HCT116 (cell line): ENCODE data around the gene TAF11. TPM values are rescaled to one million over a fixed set of nuclear protein-coding genes. Genes with fewer than 3 reads are reported as not detected.

ENCODE experiments used
- ATAC-seq: fragments of 200-7000 bp; cut with Tn5 transposase; 2 replicates; pipeline ENCODE4 v1.9.1; 2020; ENCODE audit warnings: mild to moderate bottlenecking, moderate library complexity
- BruUV-seq: library from RNA; stranded (reverse); fragments of 400-500 nt; replicated peaks from 2 replicates; lab custom pipeline; 2021; lab: Mats Ljungman, UMichigan
- CTCF ChIA-PET: fragments of 300-600 bp; sonication (Branson Sonifier 250); formaldehyde crosslinking; loops from one replicate; lab custom pipeline; 2021; ENCODE audit warnings: antibody characterized with exemption; lab: Charles Lee
- POLR2A ChIA-PET: fragments of 300-600, 350-600 bp; sonication (Branson Sonifier 250); formaldehyde crosslinking; loops from one replicate; lab custom pipeline; 2021; ENCODE audit warnings: antibody characterized with exemption; lab: Charles Lee
- RAD21 ChIA-PET, 2 experiments: fragments of 300-600 bp; sonication (Branson Sonifier 250); formaldehyde crosslinking; loops; one replicate each; lab custom pipeline; 2023; ENCODE audit warnings: low total read pairs in 2 of 2; ENCODE audit not compliant: uncharacterized antibody in 2 of 2, unreplicated experiment in 2 of 2, low non-redundant PET in 1 of 2; lab: Charles Lee
- DNase-seq: peaks from one replicate; pipeline ENCODE4 v3.0.0-alpha.2; 2010; ENCODE audit warnings: low read depth, low spot score
- H2AFZ ChIP-seq: fragments of 200-600 bp; shearing (Covaris generic), sonication (generic); 2 replicates; pipeline ENCODE4 v1.6.1; 2017; ENCODE audit warnings: low read depth, mixed run types, mixed read lengths, antibody characterized with exemption, low read length; ENCODE audit not compliant: poor library complexity, severe bottlenecking
- H3K27ac ChIP-seq: 2 replicates; pipeline ENCODE4 v1.5.1; 2012; ENCODE audit warnings: low read depth, low read length
- H3K27me3 ChIP-seq: fragments of 200-600 bp; sonication (generic); 2 replicates; pipeline ENCODE4 v1.6.1; 2016; ENCODE audit warnings: mixed run types, low read length, mixed read lengths; ENCODE audit not compliant: insufficient read depth
- H3K36me3 ChIP-seq, 2 experiments: fragments of 200-500 bp in 1 of 2; fragments of 200-600 bp in 1 of 2; sonication (Bioruptor generic) in 1 of 2; sonication (generic) in 1 of 2; 2 replicates each; pipeline versions ENCODE4 v1.5.1 to v1.6.1; 2014 to 2016; ENCODE audit warnings: low read length in 2 of 2, inconsistent platforms in 1 of 2, mixed read lengths in 1 of 2, mixed run types in 1 of 2; ENCODE audit not compliant: insufficient read depth in 2 of 2, control insufficient read depth in 1 of 2
- H3K4me1 ChIP-seq, 2 experiments: fragments of 200-600 bp in 1 of 2; sonication (generic) in 1 of 2; 2 replicates each; pipeline versions ENCODE4 v1.5.1 to v1.6.1; 2012 to 2017; ENCODE audit warnings: low read length in 2 of 2, inconsistent platforms in 1 of 2, mild to moderate bottlenecking in 1 of 2, mixed read lengths in 1 of 2, mixed run types in 1 of 2, moderate library complexity in 1 of 2; ENCODE audit not compliant: insufficient read depth in 2 of 2, control insufficient read depth in 1 of 2
- H3K4me2 ChIP-seq: fragments of 200-600 bp; sonication (generic); 2 replicates; pipeline ENCODE4 v1.6.1; 2017; ENCODE audit warnings: mixed run types, low read length, mixed read lengths
- H3K4me3 ChIP-seq, 2 experiments: fragments of 200-600 bp in 1 of 2; sonication (generic) in 1 of 2; replicated peaks in 1 of 2; 2 replicates each; pipeline ENCODE4 v1.5.1; 2011 to 2016; ENCODE audit warnings: low read length in 2 of 2, control low read depth in 1 of 2, low read depth in 1 of 2, mild to moderate bottlenecking in 1 of 2, mixed read lengths in 1 of 2, mixed run types in 1 of 2
- H3K79me2 ChIP-seq: fragments of 200-600 bp; sonication (generic); 2 replicates; pipeline ENCODE4 v1.6.1; 2017; ENCODE audit warnings: mild to moderate bottlenecking, mixed run types, low read length, moderate library complexity, mixed read lengths; ENCODE audit not compliant: insufficient read depth
- H3K9ac ChIP-seq: fragments of 200-600 bp; sonication (generic); 2 replicates; pipeline ENCODE4 v1.6.1; 2016; ENCODE audit warnings: low read length, mixed read lengths
- H3K9me2 ChIP-seq: fragments of 200-600 bp; sonication (generic), shearing (Covaris generic); 2 replicates; pipeline ENCODE4 v1.6.1; 2017; ENCODE audit warnings: mixed run types, mild to moderate bottlenecking, moderate library complexity; ENCODE audit not compliant: insufficient read depth
- H3K9me3 ChIP-seq, 2 experiments: fragments of 200-500 bp in 1 of 2; fragments of 200-600 bp in 1 of 2; sonication (Bioruptor generic) in 1 of 2; sonication (generic) in 1 of 2; 2 replicates each; pipeline ENCODE4 v1.6.1; 2014 to 2017; ENCODE audit warnings: low read length in 2 of 2, mixed read lengths in 2 of 2, inconsistent platforms in 1 of 2, low read depth in 1 of 2, mild to moderate bottlenecking in 1 of 2, mixed run types in 1 of 2, moderate library complexity in 1 of 2; ENCODE audit not compliant: control insufficient read depth in 1 of 2, insufficient read depth in 1 of 2
- H4K20me1 ChIP-seq: fragments of 200-600 bp; sonication (generic), shearing (Covaris generic); 2 replicates; pipeline ENCODE4 v1.6.1; 2017; ENCODE audit warnings: mixed run types, mild to moderate bottlenecking, moderate library complexity; ENCODE audit not compliant: insufficient read depth
- ATF3 ChIP-seq: IDR thresholded peaks from 2 replicates; pipeline ENCODE4 v1.6.1; 2012
- CBX3 ChIP-seq: IDR thresholded peaks from 2 replicates; pipeline ENCODE4 v1.6.1; 2012; ENCODE audit warnings: low read depth
- CTCF ChIP-seq, 3 experiments: fragments of 200-600 bp in 1 of 3; sonication (generic) in 1 of 3; IDR thresholded peaks in 2 of 3; conservative IDR thresholded peaks in 1 of 3; 2 replicates each; pipeline ENCODE4 v1.5.1; 2012 to 2017; ENCODE audit warnings: low read depth in 2 of 3, low read length in 2 of 3, antibody characterized with exemption in 1 of 3, borderline replicate concordance in 1 of 3, control low read depth in 1 of 3, mild to moderate bottlenecking in 1 of 3, mixed read lengths in 1 of 3, mixed run types in 1 of 3, moderate library complexity in 1 of 3; ENCODE audit not compliant: insufficient read depth in 1 of 3
- EGR1 ChIP-seq: IDR thresholded peaks from 2 replicates; pipeline ENCODE4 v1.6.1; 2012; ENCODE audit warnings: low read depth
- EZH2 ChIP-seq: fragments of 200-600 bp; sonication (generic); IDR thresholded peaks from 2 replicates; pipeline ENCODE4 v1.6.1; 2017; ENCODE audit warnings: antibody characterized with exemption, mixed run types
- EZH2phosphoT487 ChIP-seq: fragments of 200-600 bp; IDR thresholded peaks from 2 replicates; pipeline ENCODE4 v1.6.1; 2018; ENCODE audit warnings: antibody characterized with exemption, borderline replicate concordance
- JUND ChIP-seq: IDR thresholded peaks from 2 replicates; pipeline ENCODE4 v1.6.1; 2012
- MAX ChIP-seq: IDR thresholded peaks from 2 replicates; pipeline ENCODE4 v1.6.1; 2012
- RAD21 ChIP-seq: IDR thresholded peaks from 2 replicates; pipeline ENCODE4 v1.6.1; 2012; ENCODE audit warnings: low read depth, mild to moderate bottlenecking
- SP1 ChIP-seq: IDR thresholded peaks from 2 replicates; pipeline ENCODE4 v1.6.1; 2012; ENCODE audit warnings: low read depth
- SRF ChIP-seq: IDR thresholded peaks from 2 replicates; pipeline ENCODE4 v1.6.1; 2012; ENCODE audit warnings: low read depth
- YY1 ChIP-seq: IDR thresholded peaks from 2 replicates; pipeline ENCODE4 v1.6.1; 2011; ENCODE audit warnings: low read length, low read depth, moderate library complexity, mild to moderate bottlenecking; ENCODE audit not compliant: insufficient replicate concordance; ENCODE audit errors: extremely low read depth
- ZNF274 ChIP-seq: fragments of 200-500 bp; sonication (Bioruptor generic); IDR thresholded peaks from 2 replicates; pipeline ENCODE4 v1.6.1; 2014; ENCODE audit warnings: mild to moderate bottlenecking, low read depth, low read length, inconsistent platforms
- intact Hi-C: fragments of 100-400 bp; cut with micrococcal nuclease; formaldehyde crosslinking; loops from 2 replicates; pipeline ENCODE4 v1.10.0; 2022
- total RNA-seq: library from RNA; stranded (reverse); gene quantifications from one replicate; pipeline ENCODE4 v1.2.1, GENCODE V29; 2021; ENCODE audit not compliant: unreplicated experiment

TAF11 gene
- total RNA-seq, 1 experiment from 2014 or later, result 23.7 TPM

GRCh38 chr6:34897130-34897529 is 9.3 kb upstream of the TAF11 start:
- H3K9ac ChIP-seq, result no peak overlapping the region
- TF ChIP-seq SRF, result no peak
- TF ChIP-seq EGR1, result no peak
- no peak for TF ChIP-seq CTCF (IDR thresholded peaks at IDR 0.05 in 2 of 3, conservative IDR thresholded peaks at IDR 0.05 in 1 of 3; ENCODE audit: borderline replicate concordance in 1 of 3, insufficient read depth in 1 of 3, low read depth in 2 of 3, low read length in 2 of 3)
- TF ChIP-seq SP1, result no peak
- TF ChIP-seq MAX, result no peak
- TF ChIP-seq CBX3, result no peak
- no peak for TF ChIP-seq RAD21
- no peak for TF ChIP-seq YY1
- no peak for TF ChIP-seq JUND
- no peak for TF ChIP-seq ATF3
- TF ChIP-seq EZH2phosphoT487, result no peak
- no peak for TF ChIP-seq EZH2
- TF ChIP-seq ZNF274, result no peak
- TF ChIP-seq, all 23 proteins: peak for 0
- ATAC-seq (no peak), DNase-seq (no peak)
- CTCF ChIA-PET, result no interaction called here
- no peaks in the 10 kb centered on the region for H4K20me1 ChIP-seq
- no TSS peak for BruUV-seq
- no peak overlapping the region for H3K4me2 ChIP-seq
- POLR2A ChIA-PET, result interaction anchor here (1.2 kb wide), 1 partner anchor 9 kb away, joined by 3 read pairs; the partner anchor contains the start of gene TAF11
- peaks cover 96% of the 10 kb centered on the region for H3K79me2 ChIP-seq
- H2AFZ ChIP-seq, result no peak overlapping the region
- H3K27me3 ChIP-seq, result no peaks in the 10 kb centered on the region
- H3K4me3 ChIP-seq, result no peak overlapping the region
- no peaks in the 10 kb centered on the region for H3K9me3 ChIP-seq
- no peaks in the 10 kb centered on the region for H3K4me1 ChIP-seq
- H3K27ac ChIP-seq, result no peak overlapping the region
- RAD21 ChIA-PET, result no interaction called here
- intact Hi-C loops, result no loop called here
- H3K36me3 ChIP-seq, result no peaks in the 10 kb centered on the region
- no peaks in the 10 kb centered on the region for H3K9me2 ChIP-seq
